NB4 (cell line): ENCODE measurements around the gene CLASP2.

Experiments used
- CTCF ChIP-seq: IDR thresholded peaks from one replicate; pipeline ENCODE4 v1.5.1; 2012; ENCODE audit warnings: low read depth, low read length
- MYC ChIP-seq: IDR thresholded peaks from 2 replicates; pipeline ENCODE4 v1.6.1; 2011; ENCODE audit warnings: low read depth, low read length
- POLR2A ChIP-seq: IDR thresholded peaks from 2 replicates; pipeline ENCODE4 v1.6.1; 2011; ENCODE audit warnings: mild to moderate bottlenecking; ENCODE audit not compliant: insufficient read length; ENCODE audit errors: extremely low read depth
- TF ChIP-seq, protein P1 (sequence below): IDR thresholded peaks from 2 replicates; pipeline ENCODE4 v1.6.1; 2011; ENCODE audit warnings: low read depth, low read length

GRCh38 chr3:33523093-33523667 is 194.9 kb downstream of the CLASP2 start:
- TF ChIP-seq CTCF (no peak), POLR2A (no peak), MYC (no peak)
- TF ChIP-seq, protein P1, sequence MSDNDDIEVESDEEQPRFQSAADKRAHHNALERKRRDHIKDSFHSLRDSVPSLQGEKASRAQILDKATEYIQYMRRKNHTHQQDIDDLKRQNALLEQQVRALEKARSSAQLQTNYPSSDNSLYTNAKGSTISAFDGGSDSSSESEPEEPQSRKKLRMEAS, result no peak
